ENCODE measurements around the gene ZXDC.

DNA sequence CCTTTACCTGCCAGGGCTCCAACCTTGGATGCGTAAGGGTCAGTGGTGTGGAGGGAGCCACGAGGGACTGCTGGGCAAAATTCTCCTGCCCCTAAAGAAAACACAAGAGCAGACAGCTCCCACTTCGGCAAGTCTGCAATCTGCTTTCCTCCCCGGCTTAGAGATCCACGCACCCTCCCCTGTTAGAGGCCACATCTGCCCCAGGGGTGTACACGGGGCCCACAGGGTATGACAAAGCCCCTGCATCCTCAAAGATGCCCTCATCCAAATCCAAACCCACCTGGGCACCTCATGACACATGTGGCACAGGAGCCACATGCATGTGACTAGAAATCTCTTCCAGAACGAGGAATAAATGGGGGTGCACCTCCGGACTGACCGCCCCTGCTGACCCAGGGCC, 25.5 kb downstream of the ZXDC start:
- TF ChIP-seq, protein P1, sequence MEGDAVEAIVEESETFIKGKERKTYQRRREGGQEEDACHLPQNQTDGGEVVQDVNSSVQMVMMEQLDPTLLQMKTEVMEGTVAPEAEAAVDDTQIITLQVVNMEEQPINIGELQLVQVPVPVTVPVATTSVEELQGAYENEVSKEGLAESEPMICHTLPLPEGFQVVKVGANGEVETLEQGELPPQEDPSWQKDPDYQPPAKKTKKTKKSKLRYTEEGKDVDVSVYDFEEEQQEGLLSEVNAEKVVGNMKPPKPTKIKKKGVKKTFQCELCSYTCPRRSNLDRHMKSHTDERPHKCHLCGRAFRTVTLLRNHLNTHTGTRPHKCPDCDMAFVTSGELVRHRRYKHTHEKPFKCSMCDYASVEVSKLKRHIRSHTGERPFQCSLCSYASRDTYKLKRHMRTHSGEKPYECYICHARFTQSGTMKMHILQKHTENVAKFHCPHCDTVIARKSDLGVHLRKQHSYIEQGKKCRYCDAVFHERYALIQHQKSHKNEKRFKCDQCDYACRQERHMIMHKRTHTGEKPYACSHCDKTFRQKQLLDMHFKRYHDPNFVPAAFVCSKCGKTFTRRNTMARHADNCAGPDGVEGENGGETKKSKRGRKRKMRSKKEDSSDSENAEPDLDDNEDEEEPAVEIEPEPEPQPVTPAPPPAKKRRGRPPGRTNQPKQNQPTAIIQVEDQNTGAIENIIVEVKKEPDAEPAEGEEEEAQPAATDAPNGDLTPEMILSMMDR (conservative IDR thresholded peaks at IDR 0.05; ENCODE audit: low read length) = no peak
- TF ChIP-seq EZH2phosphoT487 (IDR thresholded peaks at IDR 0.05; ENCODE audit: borderline replicate concordance) = no peak

Measured in Loucy (cell line).